ENCODE measurements around the gene WWOX.

WWOX gene

GRCh38 chr16:78813661-78814311 lies 714.3 kb downstream of the WWOX start:
- H2BK5ac ChIP-seq (ENCODE audit: low read length) = no peak overlapping the region
- H3K27me3 ChIP-seq (ENCODE audit: insufficient read depth, low read length, poor library complexity) = no peaks in the 10 kb centered on the region
- H3K27ac ChIP-seq (ENCODE audit: low read depth, low read length) = no peak overlapping the region
- no peak overlapping the region for H3K56ac ChIP-seq (ENCODE audit: low read length)
- no peak overlapping the region for H3K9ac ChIP-seq (ENCODE audit: low read length)
- no peak overlapping the region for H2BK15ac ChIP-seq (replicated peaks; ENCODE audit: low read depth)
- no peaks in the 10 kb centered on the region for H3K79me1 ChIP-seq (ENCODE audit: low read length)
- H2BK120ac ChIP-seq (ENCODE audit: low read depth, low read length) = no peak overlapping the region
- no peaks in the 10 kb centered on the region for H3K4me1 ChIP-seq (ENCODE audit: control insufficient read depth, low read depth, low read length)
- WGBS (ENCODE audit: extremely low coverage, insufficient coverage, low lambda C conversion rate) = no CpG with 5 or more reads among the region's 10 CpGs
- H4K8ac ChIP-seq (ENCODE audit: low read depth, low read length) = no peak overlapping the region
- no peak overlapping the region for H3K4me2 ChIP-seq (ENCODE audit: low read length)
- H3K4me3 ChIP-seq (ENCODE audit: low read length) = no peak overlapping the region
- H4K5ac ChIP-seq (ENCODE audit: low read length) = no peak overlapping the region
- no peaks in the 10 kb centered on the region for H3K79me2 ChIP-seq (ENCODE audit: control insufficient read depth, insufficient read depth, low read length)
- H2AK5ac ChIP-seq (ENCODE audit: low read length) = no peak overlapping the region
- H3K36me3 ChIP-seq (ENCODE audit: control insufficient read depth, insufficient read depth, low read length) = no peaks in the 10 kb centered on the region
- no peak overlapping the region for H3K18ac ChIP-seq (ENCODE audit: low read length)
- no peak overlapping the region for H3K4ac ChIP-seq (ENCODE audit: low read depth, low read length)
- H3K23ac ChIP-seq (ENCODE audit: low read length) = no peak overlapping the region
- no peak for DNase-seq

- WGBS (ENCODE audit: extremely low coverage, insufficient coverage, low lambda C conversion rate) = no CpG with 5 or more reads among the region's 2 CpGs
- H3K56ac ChIP-seq (ENCODE audit: low read length) = no peak overlapping the region
- DNase-seq = no peak
Observed at GRCh38 chr16:78815713-78816112, 716.3 kb downstream of the WWOX start.

GRCh38 chr16:78816499-78817195 lies 717.2 kb downstream of the WWOX start:
- no peak for DNase-seq
- Histone ChIP-seq H3K79me1 (ENCODE audit: low read length) (no peaks in the 10 kb centered on the region), H4K8ac (ENCODE audit: low read depth, low read length) (no peak overlapping the region), H3K18ac (ENCODE audit: low read length) (no peak overlapping the region), H3K27me3 (ENCODE audit: insufficient read depth, low read length, poor library complexity) (no peaks in the 10 kb centered on the region), H2BK120ac (ENCODE audit: low read depth, low read length) (no peak overlapping the region), H4K5ac (ENCODE audit: low read length) (no peak overlapping the region), H3K79me2 (ENCODE audit: control insufficient read depth, insufficient read depth, low read length) (no peaks in the 10 kb centered on the region), H3K4ac (ENCODE audit: low read depth, low read length) (no peak overlapping the region), H2AK5ac (ENCODE audit: low read length) (no peak overlapping the region), H3K36me3 (ENCODE audit: control insufficient read depth, insufficient read depth, low read length) (no peaks in the 10 kb centered on the region), H3K27ac (ENCODE audit: low read depth, low read length) (no peak overlapping the region), H3K23ac (ENCODE audit: low read length) (no peak overlapping the region), H3K4me1 (ENCODE audit: control insufficient read depth, low read depth, low read length) (no peaks in the 10 kb centered on the region), H3K9ac (ENCODE audit: low read length) (no peak overlapping the region), H3K4me2 (ENCODE audit: low read length) (no peak overlapping the region), H3K56ac (ENCODE audit: low read length) (no peak overlapping the region), H3K4me3 (ENCODE audit: low read length) (no peak overlapping the region), H2BK15ac (replicated peaks; ENCODE audit: low read depth) (no peak overlapping the region), H2BK5ac (ENCODE audit: low read length) (no peak overlapping the region)
- no CpG with 5 or more reads among the region's 2 CpGs for WGBS (ENCODE audit: extremely low coverage, insufficient coverage, low lambda C conversion rate)

More at GRCh38 chr16:78815713-78816112, 716.3 kb downstream of the WWOX start:
- H3K4me3 ChIP-seq (ENCODE audit: low read length) = no peak overlapping the region
- no peak overlapping the region for H2AK5ac ChIP-seq (ENCODE audit: low read length)
- H3K79me1 ChIP-seq (ENCODE audit: low read length) = no peaks in the 10 kb centered on the region
- H4K5ac ChIP-seq (ENCODE audit: low read length) = no peak overlapping the region
- H3K79me2 ChIP-seq (ENCODE audit: control insufficient read depth, insufficient read depth, low read length) = no peaks in the 10 kb centered on the region
- H3K4me2 ChIP-seq (ENCODE audit: low read length) = no peak overlapping the region
- H2BK15ac ChIP-seq (replicated peaks; ENCODE audit: low read depth) = no peak overlapping the region
- H3K27ac ChIP-seq (ENCODE audit: low read depth, low read length) = no peak overlapping the region
- H3K4ac ChIP-seq (ENCODE audit: low read depth, low read length) = no peak overlapping the region
- H2BK5ac ChIP-seq (ENCODE audit: low read length) = no peak overlapping the region
- no peaks in the 10 kb centered on the region for H3K36me3 ChIP-seq (ENCODE audit: control insufficient read depth, insufficient read depth, low read length)
- H3K27me3 ChIP-seq (ENCODE audit: insufficient read depth, low read length, poor library complexity) = no peaks in the 10 kb centered on the region
- no peak overlapping the region for H3K9ac ChIP-seq (ENCODE audit: low read length)
- H2BK120ac ChIP-seq (ENCODE audit: low read depth, low read length) = no peak overlapping the region
- H3K23ac ChIP-seq (ENCODE audit: low read length) = no peak overlapping the region
- H4K8ac ChIP-seq (ENCODE audit: low read depth, low read length) = no peak overlapping the region
- no peak overlapping the region for H3K18ac ChIP-seq (ENCODE audit: low read length)
- no peaks in the 10 kb centered on the region for H3K4me1 ChIP-seq (ENCODE audit: control insufficient read depth, low read depth, low read length)

DNA sequence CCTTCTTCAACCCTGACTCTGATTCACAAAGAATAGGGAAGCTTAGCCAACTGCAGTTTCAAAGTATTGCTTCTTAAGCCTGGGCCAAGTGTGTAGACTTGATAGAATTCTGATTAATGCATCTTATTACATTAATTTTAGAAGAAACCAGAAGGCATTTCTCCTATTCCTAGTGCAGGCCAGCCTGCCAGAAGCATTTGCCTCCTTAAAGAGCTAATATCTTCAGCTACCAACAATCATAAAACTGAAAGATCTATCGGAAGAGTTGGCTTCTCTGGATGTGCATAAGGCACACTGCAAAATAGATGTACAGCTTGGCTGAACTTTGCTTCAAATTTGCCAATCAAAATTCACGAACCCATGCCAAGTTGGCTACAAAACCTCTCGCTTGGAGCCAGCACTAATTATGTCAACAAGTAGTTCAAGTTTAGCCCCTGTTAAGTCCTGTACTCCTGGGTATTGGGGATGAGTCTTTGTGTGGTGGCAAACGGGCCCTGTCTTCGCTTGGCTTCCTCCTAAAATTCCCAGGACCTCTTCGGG lies 717.8 kb downstream of the WWOX start:
- no peak overlapping the region for H3K23ac ChIP-seq (ENCODE audit: low read length)
- H3K27me3 ChIP-seq (ENCODE audit: insufficient read depth, low read length, poor library complexity) = no peaks in the 10 kb centered on the region
- no peak overlapping the region for H2AK5ac ChIP-seq (ENCODE audit: low read length)
- no peak overlapping the region for H2BK120ac ChIP-seq (ENCODE audit: low read depth, low read length)
- no peak overlapping the region for H2BK15ac ChIP-seq (replicated peaks; ENCODE audit: low read depth)
- H3K79me2 ChIP-seq (ENCODE audit: control insufficient read depth, insufficient read depth, low read length) = no peaks in the 10 kb centered on the region
- no peak overlapping the region for H3K4me2 ChIP-seq (ENCODE audit: low read length)
- H3K36me3 ChIP-seq (ENCODE audit: control insufficient read depth, insufficient read depth, low read length) = no peaks in the 10 kb centered on the region
- no CpG with 5 or more reads among the region's 6 CpGs for WGBS (ENCODE audit: extremely low coverage, insufficient coverage, low lambda C conversion rate)
- no peaks in the 10 kb centered on the region for H3K79me1 ChIP-seq (ENCODE audit: low read length)
- DNase-seq = no peak
- H3K4me1 ChIP-seq (ENCODE audit: control insufficient read depth, low read depth, low read length) = no peaks in the 10 kb centered on the region
- no peak overlapping the region for H4K8ac ChIP-seq (ENCODE audit: low read depth, low read length)
- no peak overlapping the region for H2BK5ac ChIP-seq (ENCODE audit: low read length)
- H3K18ac ChIP-seq (ENCODE audit: low read length) = no peak overlapping the region
- H3K9ac ChIP-seq (ENCODE audit: low read length) = no peak overlapping the region
- H3K4me3 ChIP-seq (ENCODE audit: low read length) = no peak overlapping the region
- H3K4ac ChIP-seq (ENCODE audit: low read depth, low read length) = no peak overlapping the region
- H3K27ac ChIP-seq (ENCODE audit: low read depth, low read length) = no peak overlapping the region
- no peak overlapping the region for H4K5ac ChIP-seq (ENCODE audit: low read length)
- no peak overlapping the region for H3K56ac ChIP-seq (ENCODE audit: low read length)

DNA sequence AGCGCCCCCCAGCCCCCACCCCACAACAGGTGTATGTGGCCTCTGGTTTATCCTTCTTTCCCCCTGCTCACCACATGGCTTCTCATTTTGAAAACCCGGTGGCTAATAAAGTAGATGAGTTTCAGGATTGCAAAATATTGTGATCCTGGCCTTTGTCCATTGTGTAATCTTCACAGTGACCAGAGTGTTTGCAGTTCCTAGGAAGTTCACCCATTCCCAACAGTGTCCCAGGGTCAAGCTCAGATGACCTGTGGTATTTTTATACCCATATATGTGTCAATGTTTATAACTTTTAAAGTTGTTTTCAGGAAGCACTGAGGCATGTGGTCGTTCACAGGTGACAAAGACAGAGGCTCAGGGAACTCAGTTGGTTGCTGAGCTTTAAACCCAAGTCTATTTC lies 721.9 kb downstream of the WWOX start:
- no peak overlapping the region for H2BK120ac ChIP-seq (ENCODE audit: low read depth, low read length)
- H3K4me3 ChIP-seq (ENCODE audit: low read length) = no peak overlapping the region
- no peak overlapping the region for H4K8ac ChIP-seq (ENCODE audit: low read depth, low read length)
- H3K79me2 ChIP-seq (ENCODE audit: control insufficient read depth, insufficient read depth, low read length) = no peaks in the 10 kb centered on the region
- no peaks in the 10 kb centered on the region for H3K79me1 ChIP-seq (ENCODE audit: low read length)
- H3K36me3 ChIP-seq (ENCODE audit: control insufficient read depth, insufficient read depth, low read length) = no peaks in the 10 kb centered on the region
- no peak overlapping the region for H4K5ac ChIP-seq (ENCODE audit: low read length)
- no peak overlapping the region for H3K18ac ChIP-seq (ENCODE audit: low read length)
- no peak overlapping the region for H3K4me2 ChIP-seq (ENCODE audit: low read length)
- H3K4ac ChIP-seq (ENCODE audit: low read depth, low read length) = no peak overlapping the region
- H2AK5ac ChIP-seq (ENCODE audit: low read length) = no peak overlapping the region
- H3K23ac ChIP-seq (ENCODE audit: low read length) = no peak overlapping the region
- H3K9ac ChIP-seq (ENCODE audit: low read length) = no peak overlapping the region
- WGBS (ENCODE audit: extremely low coverage, insufficient coverage, low lambda C conversion rate) = no CpG with 5 or more reads among the region's 3 CpGs
- no peak overlapping the region for H3K27ac ChIP-seq (ENCODE audit: low read depth, low read length)
- no peaks in the 10 kb centered on the region for H3K4me1 ChIP-seq (ENCODE audit: control insufficient read depth, low read depth, low read length)
- DNase-seq = no peak
- no peak overlapping the region for H2BK5ac ChIP-seq (ENCODE audit: low read length)
- no peak overlapping the region for H2BK15ac ChIP-seq (replicated peaks; ENCODE audit: low read depth)
- no peaks in the 10 kb centered on the region for H3K27me3 ChIP-seq (ENCODE audit: insufficient read depth, low read length, poor library complexity)
- no peak overlapping the region for H3K56ac ChIP-seq (ENCODE audit: low read length)

Data from mesendoderm (in vitro differentiated cells).